Fibroblast of lung (primary cell): ENCODE results near the gene RNLS.

Source experiments
- CTCF ChIP-seq, 2 donors: IDR thresholded peaks in 1 of 2; conservative IDR thresholded peaks in 1 of 2; 1 replicate in 1 of 2; 2 replicates in 1 of 2; pipeline ENCODE4 v1.5.1; 2011 to 2012; ENCODE audit warnings: low read length in 2 of 2, control low read depth in 1 of 2, inconsistent platforms in 1 of 2, low read depth in 1 of 2, mild to moderate bottlenecking in 1 of 2
- EZH2 ChIP-seq: IDR thresholded peaks from 2 replicates; pipeline ENCODE4 v1.5.1; 2012; ENCODE audit warnings: low read length, control low read depth, mild to moderate bottlenecking; ENCODE audit errors: missing control alignments

- TF ChIP-seq CTCF (conservative IDR thresholded peaks at IDR 0.05 in 1 of 2, IDR thresholded peaks at IDR 0.05 in 1 of 2; ENCODE audit: low read depth in 1 of 2, low read length in 2 of 2) (no peak), EZH2 (no peak)
Measured at GRCh38 chr10:88395677-88396076, 187.4 kb downstream of the RNLS start.
